Smooth muscle cell (in vitro differentiated cells): ENCODE measurements around the gene SEMA3D. TPM values are rescaled to one million over a fixed set of nuclear protein-coding genes. Genes with fewer than 3 reads are reported as not detected.

Source experiments
- DNase-seq: peaks from one replicate; lab custom pipeline; 2025; ENCODE audit not compliant: unreplicated experiment; lab: John Stamatoyannopoulos, UW
- H2AFZ ChIP-seq: fragments of 200-600 bp; sonication (generic); 2 replicates; pipeline ENCODE4 v1.6.0; 2016; ENCODE audit warnings: antibody characterized with exemption, low read depth, mild to moderate bottlenecking
- H3F3A ChIP-seq: fragments of 200-600 bp; sonication (generic); 2 replicates; pipeline ENCODE4 v1.6.0; 2017; ENCODE audit warnings: antibody characterized with exemption, low read depth
- H3K27ac ChIP-seq: fragments of 200-600 bp; sonication (generic); 2 replicates; pipeline ENCODE4 v1.5.1; 2016; ENCODE audit warnings: low read depth, mild to moderate bottlenecking
- H3K27me3 ChIP-seq: fragments of 200-600 bp; sonication (generic); 2 replicates; pipeline ENCODE4 v1.6.1; 2016; ENCODE audit warnings: low read depth, mild to moderate bottlenecking
- H3K36me3 ChIP-seq: fragments of 200-600 bp; sonication (generic); 2 replicates; pipeline ENCODE4 v1.5.1; 2016; ENCODE audit warnings: low read depth
- H3K4me1 ChIP-seq: fragments of 200-600 bp; sonication (generic); 2 replicates; pipeline ENCODE4 v1.5.1; 2016; ENCODE audit warnings: low read depth
- H3K4me2 ChIP-seq: fragments of 200-600 bp; sonication (generic); 2 replicates; pipeline ENCODE4 v1.6.0; 2016; ENCODE audit warnings: mild to moderate bottlenecking
- H3K4me3 ChIP-seq: fragments of 200-600 bp; sonication (generic); 2 replicates; pipeline ENCODE4 v1.5.1; 2016; ENCODE audit warnings: mild to moderate bottlenecking
- H3K79me2 ChIP-seq: fragments of 200-600 bp; sonication (generic); 2 replicates; pipeline ENCODE4 v1.6.0; 2016; ENCODE audit warnings: low read depth, mild to moderate bottlenecking
- H3K9ac ChIP-seq: fragments of 200-600 bp; sonication (generic); 2 replicates; pipeline ENCODE4 v1.6.0; 2016; ENCODE audit warnings: low read depth
- H3K9me3 ChIP-seq: fragments of 200-600 bp; sonication (generic); replicated peaks from 2 replicates; pipeline ENCODE4 v1.5.1; 2016; ENCODE audit warnings: low read depth
- H4K20me1 ChIP-seq: fragments of 200-600 bp; sonication (generic); 2 replicates; pipeline ENCODE4 v1.6.0; 2016; ENCODE audit warnings: low read depth
- WGBS: methylation state at CpG from one replicate; pipeline ENCODE4 v1.1.7; 2016; ENCODE audit warnings: low lambda C conversion rate; 5-methylcytosine and 5-hydroxymethylcytosine counted together
- polyA plus RNA-seq: library from polyadenylated mRNA; unstranded; fragments of >200 nt; fragmentation: Nextera tagmentation; extraction: Ambion mirVana; gene quantifications from 2 replicates; pipeline ENCODE4 v1.2.1, GENCODE V29; 2016
- total RNA-seq: library from RNA; depleted of rRNA; stranded (reverse); fragments of >200 nt; gene quantifications from 2 replicates; pipeline ENCODE4 v1.2.3, GENCODE V29; 2014
- TF ChIP-seq, protein P1 (sequence below): fragments of 200-600 bp; sonication (generic); IDR thresholded peaks from 2 replicates; pipeline ENCODE4 v1.5.1; 2017; ENCODE audit warnings: borderline replicate concordance, mild to moderate bottlenecking, antibody characterized with exemption; ENCODE audit not compliant: insufficient read depth, poor library complexity, severe bottlenecking

SEMA3D gene
- total and polyA plus RNA-seq, 2 experiments from 2014 or later: 9.8 to 106 TPM

DNA sequence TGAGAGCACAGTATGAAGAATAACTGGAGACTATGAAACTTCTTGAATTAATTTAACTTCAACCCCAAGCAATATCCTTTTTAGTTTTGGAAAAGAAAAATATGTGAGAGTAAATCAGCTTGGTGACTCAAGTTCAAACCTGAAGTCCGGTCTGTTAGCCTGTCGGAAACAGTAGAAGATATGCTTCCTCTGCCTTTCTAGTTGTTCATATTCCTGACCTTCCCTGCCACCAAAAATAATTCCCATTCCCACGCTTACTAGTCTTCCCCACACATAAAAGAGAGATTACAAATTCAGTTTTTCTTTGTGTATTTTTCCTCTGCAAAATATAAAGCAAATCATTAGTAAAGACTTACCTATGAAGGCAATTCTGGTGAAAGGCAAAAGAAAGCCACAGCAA, 3.6 kb downstream of the SEMA3D start:
- TF ChIP-seq, protein P1, sequence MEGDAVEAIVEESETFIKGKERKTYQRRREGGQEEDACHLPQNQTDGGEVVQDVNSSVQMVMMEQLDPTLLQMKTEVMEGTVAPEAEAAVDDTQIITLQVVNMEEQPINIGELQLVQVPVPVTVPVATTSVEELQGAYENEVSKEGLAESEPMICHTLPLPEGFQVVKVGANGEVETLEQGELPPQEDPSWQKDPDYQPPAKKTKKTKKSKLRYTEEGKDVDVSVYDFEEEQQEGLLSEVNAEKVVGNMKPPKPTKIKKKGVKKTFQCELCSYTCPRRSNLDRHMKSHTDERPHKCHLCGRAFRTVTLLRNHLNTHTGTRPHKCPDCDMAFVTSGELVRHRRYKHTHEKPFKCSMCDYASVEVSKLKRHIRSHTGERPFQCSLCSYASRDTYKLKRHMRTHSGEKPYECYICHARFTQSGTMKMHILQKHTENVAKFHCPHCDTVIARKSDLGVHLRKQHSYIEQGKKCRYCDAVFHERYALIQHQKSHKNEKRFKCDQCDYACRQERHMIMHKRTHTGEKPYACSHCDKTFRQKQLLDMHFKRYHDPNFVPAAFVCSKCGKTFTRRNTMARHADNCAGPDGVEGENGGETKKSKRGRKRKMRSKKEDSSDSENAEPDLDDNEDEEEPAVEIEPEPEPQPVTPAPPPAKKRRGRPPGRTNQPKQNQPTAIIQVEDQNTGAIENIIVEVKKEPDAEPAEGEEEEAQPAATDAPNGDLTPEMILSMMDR: no peak
- peaks cover 27% of the 10 kb centered on the region for H3K79me2 ChIP-seq
- H3K36me3 ChIP-seq: no peaks in the 10 kb centered on the region
- H4K20me1 ChIP-seq: no peaks in the 10 kb centered on the region
- no peak overlapping the region for H3K27ac ChIP-seq
- peaks cover 26% of the 10 kb centered on the region for H3K27me3 ChIP-seq
- 91% methylated on average over 3 of the region's 3 CpGs for WGBS
- no peak overlapping the region for H2AFZ ChIP-seq
- no peak overlapping the region for H3K4me2 ChIP-seq
- H3F3A ChIP-seq: no peaks in the 10 kb centered on the region
- H3K4me1 ChIP-seq: peaks cover 5% of the 10 kb centered on the region
- H3K4me3 ChIP-seq: no peak overlapping the region
- no peak for DNase-seq
- no peaks in the 10 kb centered on the region for H3K9me3 ChIP-seq
- H3K9ac ChIP-seq: no peak overlapping the region

GRCh38 chr7:85178531-85179298, 8.1 kb downstream of the SEMA3D start:
- no peaks in the 10 kb centered on the region for H3K9me3 ChIP-seq
- H3F3A ChIP-seq: no peaks in the 10 kb centered on the region
- H4K20me1 ChIP-seq: no peaks in the 10 kb centered on the region
- no peak overlapping the region for H3K9ac ChIP-seq
- H3K79me2 ChIP-seq: peaks cover 19% of the 10 kb centered on the region
- TF ChIP-seq, protein P1: no peak
- no peak overlapping the region for H3K4me2 ChIP-seq
- 71% methylated on average over 2 of the region's 2 CpGs for WGBS
- no peak for DNase-seq
- no peak overlapping the region for H2AFZ ChIP-seq
- no peak overlapping the region for H3K27ac ChIP-seq
- no peaks in the 10 kb centered on the region for H3K4me1 ChIP-seq
- peaks cover 14% of the 10 kb centered on the region for H3K27me3 ChIP-seq
- H3K36me3 ChIP-seq: no peaks in the 10 kb centered on the region
- no peak overlapping the region for H3K4me3 ChIP-seq

DNA sequence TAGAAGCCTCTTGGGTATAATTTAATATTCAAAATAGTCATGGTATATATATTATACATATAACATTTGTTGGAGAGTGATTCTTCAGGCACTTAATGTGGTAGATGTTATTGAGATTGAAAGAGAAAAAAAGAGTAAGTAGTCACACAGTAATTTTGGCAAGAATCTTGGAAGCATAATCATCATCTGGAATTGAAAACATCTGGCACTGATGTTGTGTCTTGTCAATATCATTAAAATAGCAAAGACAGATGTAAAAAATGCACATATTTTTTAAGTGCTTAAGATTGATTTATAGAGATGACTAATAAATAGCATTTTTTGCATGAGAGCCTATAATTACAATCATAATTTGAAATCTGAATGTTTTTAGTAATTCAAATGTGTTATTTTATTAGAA, 9.5 kb downstream of the SEMA3D start:
- no peak overlapping the region for H3K4me3 ChIP-seq
- peaks cover 7% of the 10 kb centered on the region for H3K79me2 ChIP-seq
- H2AFZ ChIP-seq: no peak overlapping the region
- no peak overlapping the region for H3K9ac ChIP-seq
- no peaks in the 10 kb centered on the region for H3K36me3 ChIP-seq
- DNase-seq: no peak
- no peak overlapping the region for H3K27ac ChIP-seq
- peaks cover under 1% of the 10 kb centered on the region for H3K27me3 ChIP-seq
- H3K4me2 ChIP-seq: no peak overlapping the region
- H3K9me3 ChIP-seq: no peaks in the 10 kb centered on the region
- no peaks in the 10 kb centered on the region for H3K4me1 ChIP-seq
- no peaks in the 10 kb centered on the region for H4K20me1 ChIP-seq
- TF ChIP-seq, protein P1: no peak
- H3F3A ChIP-seq: no peaks in the 10 kb centered on the region

DNA sequence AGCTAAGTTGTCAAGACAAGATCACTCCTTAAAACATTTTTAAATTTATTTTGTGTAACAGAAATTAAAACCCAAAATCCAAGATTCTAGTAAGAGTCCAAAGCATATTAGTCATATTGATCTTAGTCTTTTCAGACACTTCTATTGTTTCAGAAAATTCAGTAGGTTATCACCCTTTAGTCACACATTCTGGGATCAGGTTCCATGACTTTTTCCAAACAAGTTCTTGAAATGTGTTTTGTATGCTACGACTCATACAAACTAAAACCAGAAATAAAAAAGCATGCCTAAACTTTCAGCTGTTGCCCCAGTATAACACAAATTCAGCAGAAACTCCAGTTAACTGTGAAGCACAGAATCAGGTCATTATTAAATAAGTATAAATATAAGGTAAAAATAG, 10.7 kb downstream of the SEMA3D start:
- Histone ChIP-seq H3F3A (no peaks in the 10 kb centered on the region), H3K4me3 (no peak overlapping the region), H3K9me3 (no peaks in the 10 kb centered on the region), H3K27me3 (no peaks in the 10 kb centered on the region), H3K79me2 (no peaks in the 10 kb centered on the region), H3K9ac (no peak overlapping the region), H3K4me2 (no peak overlapping the region), H3K27ac (no peak overlapping the region), H2AFZ (no peak overlapping the region), H3K36me3 (no peaks in the 10 kb centered on the region), H4K20me1 (no peaks in the 10 kb centered on the region), H3K4me1 (no peaks in the 10 kb centered on the region)
- DNase-seq: no peak
- 88% methylated on average over 1 of the region's 1 CpG for WGBS
- TF ChIP-seq, protein P1: no peak
